Fibroblast of villous mesenchyme (primary cell): ENCODE results near the gene SCG5. TPM values are rescaled to one million over a fixed set of nuclear protein-coding genes. Genes with fewer than 3 reads are reported as not detected.

Source experiments
- DNase-seq: peaks from one replicate; pipeline ENCODE4 v3.0.0-alpha.2; 2010; ENCODE audit warnings: low read depth
- H3K4me3 ChIP-seq: 2 replicates; pipeline ENCODE4 v1.5.1; 2011; ENCODE audit warnings: low read depth, mild to moderate bottlenecking, low read length
- total RNA-seq: library from RNA; depleted of rRNA; stranded (reverse); fragments of >200 nt; gene quantifications from 2 replicates; pipeline ENCODE4 v1.2.3, GENCODE V29; 2012
- TF ChIP-seq, protein P1 (sequence below): IDR thresholded peaks from 2 replicates; pipeline ENCODE4 v1.5.1; 2012; ENCODE audit warnings: low read depth, mild to moderate bottlenecking, low read length; ENCODE audit not compliant: insufficient read depth

Gene SCG5
- total RNA-seq, 1 donor, result 17.7 TPM

DNA sequence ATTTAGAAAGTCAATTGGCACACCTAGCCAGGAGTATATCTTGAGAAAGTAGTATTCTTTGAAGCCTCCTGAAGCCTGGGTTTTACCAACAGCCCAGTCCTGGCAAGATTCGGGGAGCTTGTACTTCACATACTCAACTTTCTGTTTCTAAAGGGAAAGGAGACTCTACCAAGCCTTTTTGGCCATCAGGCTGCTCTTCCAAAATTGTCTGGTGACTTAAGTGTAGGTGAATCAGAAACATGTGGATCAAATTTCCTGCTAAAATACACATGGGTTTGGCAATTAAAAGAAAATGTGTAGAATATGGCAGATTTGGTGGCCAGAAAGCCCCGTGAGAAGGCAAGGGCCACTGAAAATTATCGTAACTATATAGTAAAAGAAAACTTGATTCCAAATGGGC, 60.4 kb downstream of the SCG5 start:
- peak; percentile 18 for DNase-seq
- no peak overlapping the region for H3K4me3 ChIP-seq
- TF ChIP-seq, protein P1, sequence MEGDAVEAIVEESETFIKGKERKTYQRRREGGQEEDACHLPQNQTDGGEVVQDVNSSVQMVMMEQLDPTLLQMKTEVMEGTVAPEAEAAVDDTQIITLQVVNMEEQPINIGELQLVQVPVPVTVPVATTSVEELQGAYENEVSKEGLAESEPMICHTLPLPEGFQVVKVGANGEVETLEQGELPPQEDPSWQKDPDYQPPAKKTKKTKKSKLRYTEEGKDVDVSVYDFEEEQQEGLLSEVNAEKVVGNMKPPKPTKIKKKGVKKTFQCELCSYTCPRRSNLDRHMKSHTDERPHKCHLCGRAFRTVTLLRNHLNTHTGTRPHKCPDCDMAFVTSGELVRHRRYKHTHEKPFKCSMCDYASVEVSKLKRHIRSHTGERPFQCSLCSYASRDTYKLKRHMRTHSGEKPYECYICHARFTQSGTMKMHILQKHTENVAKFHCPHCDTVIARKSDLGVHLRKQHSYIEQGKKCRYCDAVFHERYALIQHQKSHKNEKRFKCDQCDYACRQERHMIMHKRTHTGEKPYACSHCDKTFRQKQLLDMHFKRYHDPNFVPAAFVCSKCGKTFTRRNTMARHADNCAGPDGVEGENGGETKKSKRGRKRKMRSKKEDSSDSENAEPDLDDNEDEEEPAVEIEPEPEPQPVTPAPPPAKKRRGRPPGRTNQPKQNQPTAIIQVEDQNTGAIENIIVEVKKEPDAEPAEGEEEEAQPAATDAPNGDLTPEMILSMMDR, result no peak

DNA sequence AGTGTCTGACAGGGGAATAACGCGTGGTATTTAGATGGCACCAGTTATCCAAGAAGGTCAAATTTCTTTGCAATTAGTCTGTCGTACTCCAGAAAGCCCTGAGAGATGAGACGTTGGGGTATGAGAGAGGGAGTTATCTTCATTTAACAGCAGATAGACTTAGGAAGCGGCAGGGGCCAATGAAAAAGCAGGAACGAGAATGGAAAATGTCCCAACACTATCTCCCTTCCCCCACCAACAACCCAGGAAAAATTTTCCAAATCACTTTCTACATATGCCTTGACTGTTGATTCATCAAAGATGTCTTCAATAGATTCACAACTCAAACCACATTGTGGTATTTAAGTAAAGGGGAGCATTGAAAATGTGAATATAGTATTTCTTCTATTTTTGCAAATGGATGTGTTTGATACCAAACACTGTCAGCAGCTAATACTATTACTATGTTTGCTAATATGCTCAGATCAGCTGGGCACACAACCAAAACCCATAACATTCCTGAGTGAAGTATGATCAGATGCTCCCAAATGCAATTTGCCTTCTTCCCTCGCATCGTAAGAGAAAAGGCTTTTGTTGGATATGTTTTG, 63.0 kb downstream of the SCG5 start:
- no peak overlapping the region for H3K4me3 ChIP-seq
- TF ChIP-seq, protein P1, result no peak
- DNase-seq, result peak; percentile 80

DNA sequence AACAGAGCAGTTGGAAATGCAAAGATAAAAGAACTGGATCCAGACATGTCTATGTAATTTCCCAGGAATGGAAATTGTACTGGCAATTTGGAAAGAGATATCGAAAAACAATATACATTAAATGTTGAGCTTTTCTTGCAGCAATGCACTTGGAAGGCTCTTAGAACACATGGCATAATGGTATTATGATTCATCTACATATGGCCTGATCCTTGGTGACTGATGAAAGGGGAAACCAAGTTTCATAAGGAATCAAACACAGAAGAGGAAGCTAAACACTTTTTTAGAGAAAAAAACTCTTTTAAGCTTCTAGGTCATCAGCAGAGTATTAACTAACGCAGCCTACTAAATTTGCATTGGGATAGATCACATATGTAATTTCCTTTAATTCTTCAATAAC, 63.9 kb downstream of the SCG5 start:
- H3K4me3 ChIP-seq, result no peak overlapping the region
- TF ChIP-seq, protein P1, result no peak
- no peak for DNase-seq

DNA sequence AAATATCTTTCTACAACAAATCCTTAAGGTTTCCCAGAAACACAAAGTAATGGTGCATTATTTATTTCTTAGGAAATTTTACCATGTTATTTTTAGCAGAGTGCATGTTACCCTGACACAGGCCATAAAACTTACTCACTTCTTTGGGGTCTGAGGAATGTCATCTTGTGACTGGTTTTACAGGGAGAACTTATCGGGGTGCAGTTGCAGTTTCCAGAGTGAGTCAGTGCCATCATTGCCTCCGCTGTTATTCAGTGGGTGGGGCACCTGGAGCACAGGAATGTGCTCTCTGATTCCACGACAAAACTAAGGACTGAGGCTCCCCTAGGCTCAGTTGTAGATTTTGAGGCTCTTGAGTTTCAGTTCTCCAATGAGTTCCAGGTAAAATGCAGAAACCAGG, 65.2 kb downstream of the SCG5 start:
- peak; percentile 79 for DNase-seq
- H3K4me3 ChIP-seq, result no peak overlapping the region
- TF ChIP-seq, protein P1, result no peak

DNA sequence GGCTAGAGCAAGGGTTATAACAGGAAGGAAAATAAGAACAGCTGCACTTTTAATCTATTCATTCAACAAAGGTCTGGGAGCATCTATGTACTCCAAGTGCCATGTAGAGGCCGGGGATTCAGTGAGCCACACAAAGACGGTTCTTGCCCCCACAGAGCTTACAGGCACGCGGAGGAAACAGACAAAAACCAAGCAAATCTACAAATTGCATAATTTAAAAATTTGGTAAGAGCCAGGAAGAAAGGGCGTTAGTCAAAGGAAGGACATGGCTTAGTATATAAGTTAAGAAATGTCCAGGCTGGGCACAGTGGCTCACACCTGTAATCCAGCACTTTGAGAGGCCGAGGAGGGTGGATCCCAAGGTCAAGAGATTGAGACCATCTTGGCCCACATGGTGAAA, 65.9 kb downstream of the SCG5 start:
- TF ChIP-seq, protein P1, result no peak
- no peak overlapping the region for H3K4me3 ChIP-seq
- no peak for DNase-seq

DNA sequence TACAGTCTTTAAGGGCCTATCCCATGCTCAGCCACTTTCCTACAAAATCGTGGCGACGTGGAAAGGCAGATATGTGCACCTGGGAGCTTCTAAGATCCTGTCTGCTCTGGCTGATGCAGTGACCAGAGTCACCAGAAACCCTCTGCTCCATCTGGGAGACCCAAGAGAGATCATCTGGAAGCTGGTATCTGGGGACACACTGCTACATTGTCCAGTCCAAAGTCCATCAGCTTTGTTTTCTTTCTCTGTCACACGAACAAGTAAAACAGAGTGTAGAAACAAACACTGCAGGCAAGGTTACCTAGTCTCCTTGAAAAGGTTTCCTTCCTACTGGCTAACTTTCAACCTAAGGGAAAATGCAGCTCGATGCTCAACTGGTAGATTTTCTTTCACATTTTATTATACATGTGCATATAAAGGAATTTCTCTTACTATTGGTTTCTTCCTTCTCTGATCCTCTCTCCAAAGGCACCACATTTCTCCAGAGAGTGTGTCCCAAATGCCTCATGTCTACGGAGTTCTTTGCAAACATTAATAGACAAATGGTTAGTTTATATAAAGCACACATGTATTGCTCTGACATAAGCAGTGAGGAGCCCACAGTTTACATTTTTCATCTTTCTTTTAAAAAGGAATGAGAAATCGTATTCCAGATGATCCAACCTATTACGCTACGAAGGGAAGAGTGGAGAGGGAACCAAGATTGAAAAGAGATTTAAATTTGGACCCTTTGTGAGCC, 68.0 kb downstream of the SCG5 start:
- TF ChIP-seq, protein P1, result no peak
- H3K4me3 ChIP-seq, result no peak overlapping the region
- no peak for DNase-seq
